Fibroblast of lung (primary cell): ENCODE data around the gene NCAPH2. TPM values are rescaled to one million over a fixed set of nuclear protein-coding genes. Genes with fewer than 3 reads are reported as not detected.

Experiments
- DNase-seq, 2 donors: peaks; one replicate each; pipeline versions ENCODE4 v3.0.0 to v3.0.0-alpha.2; 2010; ENCODE audit warnings: low read depth in 2 of 2
- H2AFZ ChIP-seq: 2 replicates; pipeline ENCODE4 v1.5.1; 2012; ENCODE audit warnings: low read length, control low read depth, inconsistent platforms
- H3K27ac ChIP-seq: 2 replicates; pipeline ENCODE4 v1.5.1; 2011; ENCODE audit warnings: low read length, control low read depth; ENCODE audit not compliant: insufficient read depth
- H3K27me3 ChIP-seq: 2 replicates; pipeline ENCODE4 v1.5.1; 2011; ENCODE audit warnings: mild to moderate bottlenecking, low read length; ENCODE audit not compliant: control insufficient read depth, insufficient read depth
- H3K36me3 ChIP-seq: 2 replicates; pipeline ENCODE4 v1.5.1; 2011; ENCODE audit warnings: low read length; ENCODE audit not compliant: control insufficient read depth, insufficient read depth
- H3K4me1 ChIP-seq: 2 replicates; pipeline ENCODE4 v1.5.1; 2011; ENCODE audit warnings: low read length; ENCODE audit not compliant: control insufficient read depth, insufficient read depth; ENCODE audit errors: extremely low read depth
- H3K4me2 ChIP-seq: 2 replicates; pipeline ENCODE4 v1.5.1; 2011; ENCODE audit warnings: low read length, control low read depth; ENCODE audit not compliant: insufficient read depth; ENCODE audit errors: extremely low read depth
- H3K4me3 ChIP-seq, 4 experiments: fragments of 200-600 bp in 1 of 4; sonication (generic) in 1 of 4; replicated peaks in 1 of 4; 2 replicates each; pipeline ENCODE4 v1.5.1; 2011 to 2016; ENCODE audit warnings: low read length in 4 of 4, low read depth in 3 of 4, mild to moderate bottlenecking in 3 of 4, control low read depth in 2 of 4, inconsistent platforms in 1 of 4, mixed read lengths in 1 of 4; ENCODE audit not compliant: insufficient read depth in 1 of 4; ENCODE audit errors: control extremely low read depth in 1 of 4
- H3K79me2 ChIP-seq: 2 replicates; pipeline ENCODE4 v1.5.1; 2012; ENCODE audit warnings: mild to moderate bottlenecking, low read length, inconsistent platforms; ENCODE audit not compliant: control insufficient read depth, insufficient read depth
- H3K9ac ChIP-seq: 2 replicates; pipeline ENCODE4 v1.5.1; 2011; ENCODE audit warnings: mild to moderate bottlenecking, low read length, control low read depth; ENCODE audit not compliant: insufficient read depth
- H3K9me3 ChIP-seq: 2 replicates; pipeline ENCODE4 v1.5.1; 2012; ENCODE audit warnings: low read depth, low read length; ENCODE audit not compliant: control insufficient read depth, insufficient read depth
- H4K20me1 ChIP-seq: 2 replicates; pipeline ENCODE4 v1.5.1; 2011; ENCODE audit warnings: low read length; ENCODE audit not compliant: control insufficient read depth, insufficient read depth; ENCODE audit errors: extremely low read depth
- CTCF ChIP-seq, 2 donors: IDR thresholded peaks in 1 of 2; conservative IDR thresholded peaks in 1 of 2; 1 replicate in 1 of 2; 2 replicates in 1 of 2; pipeline ENCODE4 v1.5.1; 2011 to 2012; ENCODE audit warnings: low read length in 2 of 2, control low read depth in 1 of 2, inconsistent platforms in 1 of 2, low read depth in 1 of 2, mild to moderate bottlenecking in 1 of 2
- EZH2 ChIP-seq: IDR thresholded peaks from 2 replicates; pipeline ENCODE4 v1.5.1; 2012; ENCODE audit warnings: low read length, control low read depth, mild to moderate bottlenecking; ENCODE audit errors: missing control alignments
- polyA plus RNA-seq, 2 donors: library from polyadenylated mRNA; depleted of rRNA in 1 of 2; stranded (reverse) in 1 of 2; unstranded in 1 of 2; fragments of >200 nt; gene quantifications; 2 replicates each; pipeline ENCODE4 v1.2.1, GENCODE V29; 2011 to 2012; ENCODE audit warnings: missing spikeins in 1 of 2
- total RNA-seq: library from RNA; depleted of rRNA; stranded (reverse); fragments of >200 nt; gene quantifications from 2 replicates; pipeline ENCODE4 v1.2.1, GENCODE V29; 2014

Gene NCAPH2
- total and polyA plus RNA-seq, 2 donors (not counting 1 experiment from before 2014, with no cell fraction given), result 12.0 to 18.3 TPM

GRCh38 chr22:50460938-50461337 lies 47.1 kb upstream of the NCAPH2 start:
- H3K27ac ChIP-seq, result no peak overlapping the region
- no peaks in the 10 kb centered on the region for H3K9me3 ChIP-seq
- no peak for TF ChIP-seq CTCF (conservative IDR thresholded peaks at IDR 0.05 in 1 of 2, IDR thresholded peaks at IDR 0.05 in 1 of 2; ENCODE audit: low read depth in 1 of 2, low read length in 2 of 2)
- TF ChIP-seq EZH2, result no peak
- H4K20me1 ChIP-seq, result no peaks in the 10 kb centered on the region
- H3K4me1 ChIP-seq, result no peaks in the 10 kb centered on the region
- no peak overlapping the region for H3K4me2 ChIP-seq
- no peaks in the 10 kb centered on the region for H3K79me2 ChIP-seq
- no peak overlapping the region for H3K4me3 ChIP-seq
- no peak overlapping the region for H3K9ac ChIP-seq
- no peak overlapping the region for H2AFZ ChIP-seq
- no peak for DNase-seq
- no peaks in the 10 kb centered on the region for H3K27me3 ChIP-seq
- H3K36me3 ChIP-seq, result peaks cover 35% of the 10 kb centered on the region

GRCh38 chr22:50461536-50461935 lies 46.5 kb upstream of the NCAPH2 start:
- no peaks in the 10 kb centered on the region for H4K20me1 ChIP-seq
- no peaks in the 10 kb centered on the region for H3K27me3 ChIP-seq
- H3K4me1 ChIP-seq, result no peaks in the 10 kb centered on the region
- no peak overlapping the region for H2AFZ ChIP-seq
- no peaks in the 10 kb centered on the region for H3K9me3 ChIP-seq
- DNase-seq, result no peak
- no peak overlapping the region for H3K4me2 ChIP-seq
- no peaks in the 10 kb centered on the region for H3K79me2 ChIP-seq
- peaks cover 40% of the 10 kb centered on the region for H3K36me3 ChIP-seq
- H3K4me3 ChIP-seq, result no peak overlapping the region
- no peak overlapping the region for H3K27ac ChIP-seq
- TF ChIP-seq EZH2 (no peak), CTCF (conservative IDR thresholded peaks at IDR 0.05 in 1 of 2, IDR thresholded peaks at IDR 0.05 in 1 of 2; ENCODE audit: low read depth in 1 of 2, low read length in 2 of 2) (no peak)
- H3K9ac ChIP-seq, result no peak overlapping the region

GRCh38 chr22:50461979-50462540 lies 46.0 kb upstream of the NCAPH2 start:
- H3K9me3 ChIP-seq, result no peaks in the 10 kb centered on the region
- TF ChIP-seq EZH2 (no peak), CTCF (conservative IDR thresholded peaks at IDR 0.05 in 1 of 2, IDR thresholded peaks at IDR 0.05 in 1 of 2; ENCODE audit: low read depth in 1 of 2, low read length in 2 of 2) (no peak)
- H3K4me2 ChIP-seq, result no peak overlapping the region
- no peak overlapping the region for H3K4me3 ChIP-seq
- no peaks in the 10 kb centered on the region for H3K27me3 ChIP-seq
- H4K20me1 ChIP-seq, result no peaks in the 10 kb centered on the region
- DNase-seq, result no peak
- peaks cover 44% of the 10 kb centered on the region for H3K36me3 ChIP-seq
- H3K9ac ChIP-seq, result no peak overlapping the region
- H3K27ac ChIP-seq, result no peak overlapping the region
- no peaks in the 10 kb centered on the region for H3K79me2 ChIP-seq
- no peaks in the 10 kb centered on the region for H3K4me1 ChIP-seq
- H2AFZ ChIP-seq, result no peak overlapping the region
